Progenitor cell of endocrine pancreas (in vitro differentiated cells): Measurements from ENCODE around the gene SLF2. TPM values are rescaled to one million over a fixed set of nuclear protein-coding genes. Genes with fewer than 3 reads are reported as not detected.

Experiments used
- microRNA-seq: library from miRNA; unstranded; fragments of <30 nt; microRNA quantifications from one replicate; pipeline ENCODE4 v1.1.0, GENCODE V29; 2020; ENCODE audit warnings: borderline number of aligned reads; ENCODE audit not compliant: unreplicated experiment
- total RNA-seq: library from RNA; stranded (reverse); gene quantifications from 2 replicates; pipeline ENCODE4 v1.2.1, GENCODE V29; 2021

The SLF2 gene
- total RNA-seq, 1 donor from 2014 or later, result 31.8 TPM

Small RNA genes lying within 50 kb of the gene (microRNA-seq; reads per million reads assigned to microRNA genes)
- gene MIR608, result not detected

Other genes with a start within 250 kb of the SLF2 start
- gene PAX2, start 167.4 kb upstream of the SLF2 start, total RNA-seq, result not detected in 2 replicates
- gene SEMA4G, start 56.5 kb downstream of the SLF2 start, total RNA-seq, result 57.1 and 62.3 TPM in 2 replicates
- 70.7 and 72.4 TPM in 2 replicates for gene MRPL43, start 74.5 kb downstream of the SLF2 start, total RNA-seq
- 12.8 and 13.3 TPM in 2 replicates for gene TWNK, start 74.6 kb downstream of the SLF2 start, total RNA-seq
- gene LZTS2, start 86.8 kb downstream of the SLF2 start, total RNA-seq, result 81.1 and 83.2 TPM in 2 replicates
- 0.29 and 0.84 TPM in 2 replicates for gene PDZD7, start 118.2 kb downstream of the SLF2 start, total RNA-seq
- gene SFXN3, start 118.3 kb downstream of the SLF2 start, total RNA-seq, result 4.4 and 6.1 TPM in 2 replicates
- 1.3 and 2.0 TPM in 2 replicates for gene KAZALD1, start 149.0 kb downstream of the SLF2 start, total RNA-seq
- gene TLX1, start 218.3 kb downstream of the SLF2 start, total RNA-seq, result not detected in 2 replicates